ENCODE measurements around the gene MYO7A.

The MYO7A gene

GRCh38 chr11:77147036-77147315 is 18.9 kb downstream of the MYO7A start:
- no peak for DNase-seq (ENCODE audit: low read depth)

DNA sequence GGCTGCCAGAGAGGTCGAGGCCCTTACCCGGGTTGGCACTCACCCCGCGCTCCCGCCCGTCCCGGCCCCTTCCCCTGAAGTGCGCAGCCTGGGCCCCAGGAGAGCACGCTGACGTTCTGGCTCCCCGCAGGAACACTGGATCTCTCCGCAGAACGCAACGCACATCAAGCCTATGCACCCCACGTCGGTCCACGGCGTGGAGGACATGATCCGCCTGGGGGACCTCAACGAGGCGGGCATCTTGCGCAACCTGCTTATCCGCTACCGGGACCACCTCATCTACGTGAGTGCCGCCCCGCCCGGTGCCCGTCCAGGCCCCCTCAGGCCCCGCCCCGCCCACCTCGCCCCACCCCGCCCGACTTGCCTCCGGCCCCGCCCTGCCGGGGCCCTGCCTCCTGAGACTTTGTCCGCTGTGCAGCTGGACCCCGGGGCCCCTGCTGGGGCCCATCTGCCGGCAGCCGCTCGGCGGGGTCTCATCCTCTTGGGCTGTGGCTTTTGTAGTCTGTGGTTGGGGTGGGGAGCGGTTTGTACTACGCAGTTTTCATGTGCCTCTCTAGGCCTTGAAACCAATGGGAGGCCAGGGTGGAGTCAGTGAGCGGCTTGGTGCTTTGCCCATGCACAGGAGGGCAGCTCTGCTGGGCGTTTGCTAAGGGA is 19.7 kb downstream of the MYO7A start:
- DNase-seq (ENCODE audit: low read depth), result no peak

GRCh38 chr11:77148963-77149715 is 21.1 kb downstream of the MYO7A start:
- no peak for DNase-seq (ENCODE audit: low read depth)

- DNase-seq (ENCODE audit: low read depth), result no peak
Observed at GRCh38 chr11:77149716-77150392, 21.8 kb downstream of the MYO7A start.

- DNase-seq (ENCODE audit: low read depth), result no peak
Observed at GRCh38 chr11:77150836-77151235, 22.8 kb downstream of the MYO7A start.

GRCh38 chr11:77151804-77152509 is 23.9 kb downstream of the MYO7A start:
- no peak for DNase-seq (ENCODE audit: low read depth)

DNA sequence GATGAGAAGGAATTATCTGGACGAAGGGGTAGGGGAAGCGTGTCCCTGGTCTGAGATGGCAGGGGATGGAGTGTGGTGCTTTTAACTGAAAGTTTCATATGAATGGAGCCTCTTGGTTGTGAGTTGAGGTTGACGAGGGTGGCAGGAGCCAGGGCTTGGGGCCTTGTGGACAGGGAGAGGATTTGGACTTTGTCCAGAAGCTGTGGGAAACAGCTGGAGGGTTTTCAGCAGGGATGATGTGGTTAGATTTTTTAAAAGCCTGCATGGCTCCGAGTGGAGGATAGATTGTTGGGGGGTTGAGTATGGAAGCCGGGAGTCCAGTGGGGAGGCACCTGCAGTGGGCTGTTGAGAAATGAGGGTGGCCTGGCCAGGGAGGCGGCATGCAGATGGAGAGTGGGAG is 24.8 kb downstream of the MYO7A start:
- DNase-seq (ENCODE audit: low read depth), result peak; percentile 38

DNA sequence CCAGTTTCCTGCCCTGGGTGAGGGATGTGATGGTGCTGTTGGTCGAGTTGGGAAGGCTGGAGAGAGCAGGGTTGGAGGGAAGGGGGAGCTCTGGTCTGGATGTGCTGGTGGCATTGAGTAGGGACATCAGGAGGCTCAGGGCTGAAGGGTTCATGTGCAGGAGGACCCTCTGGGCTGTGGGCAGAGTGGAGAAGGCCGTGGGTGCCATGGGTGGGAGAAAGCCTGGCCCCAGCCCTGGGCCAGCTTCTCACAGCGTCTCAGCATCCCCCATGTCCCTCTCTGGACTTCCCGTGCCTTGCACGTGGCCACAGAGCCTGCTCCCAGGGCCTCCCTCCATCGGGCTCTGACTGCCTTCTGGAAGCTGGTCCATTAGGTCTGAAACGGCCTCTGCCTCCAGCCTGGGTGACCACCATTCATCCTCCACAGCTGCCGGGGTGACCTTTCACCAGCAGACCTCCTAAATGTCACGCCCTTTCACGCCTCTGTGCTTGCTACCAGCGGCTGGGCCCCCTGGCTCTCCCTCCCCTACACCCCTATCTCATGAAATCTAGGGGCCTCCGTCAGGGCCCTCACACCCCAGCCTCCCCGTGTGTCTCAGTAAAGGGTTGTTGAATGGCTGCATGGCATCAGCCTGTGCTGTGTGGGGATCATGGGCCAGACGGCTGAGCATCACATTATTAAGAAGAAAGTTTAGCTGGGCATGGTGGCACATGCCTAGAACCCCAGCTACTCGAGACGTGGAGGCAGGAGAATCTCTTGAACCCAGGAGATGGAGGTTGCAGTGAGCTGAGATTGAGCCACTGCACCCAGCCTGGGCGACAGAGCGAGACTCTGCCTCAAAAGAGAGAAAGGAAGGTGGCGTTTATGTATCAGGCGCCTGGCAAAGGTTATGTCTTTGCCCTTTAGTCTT is 25.5 kb downstream of the MYO7A start:
- DNase-seq (ENCODE audit: low read depth), result no peak

DNA sequence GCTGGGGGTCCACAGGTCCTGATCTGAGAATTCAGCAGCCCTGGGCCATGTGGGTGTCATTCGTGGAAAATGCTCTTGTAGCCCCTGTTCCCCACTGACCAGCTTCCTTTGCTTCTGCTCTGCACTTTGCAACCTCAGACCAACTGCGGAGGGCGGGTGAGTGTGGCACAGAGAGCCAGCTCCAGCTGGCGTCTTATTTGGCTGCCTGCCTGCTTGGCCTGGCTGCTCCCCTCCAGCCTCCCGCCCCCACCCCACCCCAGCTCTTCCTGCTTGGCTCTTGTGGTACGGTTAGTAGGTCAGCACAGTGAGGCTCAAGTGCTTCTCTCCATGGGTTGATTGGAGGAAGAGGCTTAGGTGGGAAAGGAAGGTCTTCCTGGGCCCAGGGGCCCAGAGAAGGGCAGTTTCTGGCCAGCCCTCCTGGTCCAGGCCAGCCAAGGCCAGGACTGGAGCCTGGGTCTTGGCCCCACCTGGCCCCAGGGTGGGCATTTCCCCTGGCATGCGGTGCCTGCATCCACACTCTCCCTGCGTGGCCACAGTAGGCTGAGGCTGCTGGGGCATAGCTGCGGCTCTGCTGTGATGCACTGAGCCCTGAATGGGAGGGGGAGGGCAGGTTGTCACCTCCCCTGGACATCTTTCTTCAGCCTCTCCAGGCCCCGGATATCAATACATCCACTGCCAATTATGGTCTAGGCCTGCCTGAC is 26.5 kb downstream of the MYO7A start:
- no peak for DNase-seq (ENCODE audit: low read depth)

DNA sequence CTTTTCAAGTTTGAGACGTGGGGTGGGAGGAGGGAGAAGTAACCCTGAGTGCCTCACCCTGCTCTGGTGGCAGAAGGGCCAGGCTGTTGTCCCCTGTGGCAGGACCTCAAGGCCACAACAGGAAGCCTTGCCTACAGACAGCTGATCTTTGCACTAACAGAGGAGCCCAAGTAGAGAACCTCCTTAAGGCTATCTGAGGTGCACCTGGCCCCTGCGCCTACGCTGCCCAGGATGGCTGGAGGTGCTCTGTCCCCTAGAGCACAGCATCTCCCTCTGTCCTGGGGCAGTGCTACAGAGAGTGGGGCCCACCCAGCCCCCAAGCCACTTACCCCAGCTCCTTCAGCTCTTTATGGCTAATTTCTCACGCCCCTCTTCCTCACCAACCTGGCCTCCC is 27.0 kb downstream of the MYO7A start:
- no peak for DNase-seq (ENCODE audit: low read depth)

GRCh38 chr11:77155556-77156130 is 27.6 kb downstream of the MYO7A start:
- DNase-seq (ENCODE audit: low read depth), result no peak

GRCh38 chr11:77156396-77157195 is 28.6 kb downstream of the MYO7A start:
- no peak for DNase-seq (ENCODE audit: low read depth)

GRCh38 chr11:77158041-77158695 is 30.1 kb downstream of the MYO7A start:
- DNase-seq (ENCODE audit: low read depth), result no peak

DNA sequence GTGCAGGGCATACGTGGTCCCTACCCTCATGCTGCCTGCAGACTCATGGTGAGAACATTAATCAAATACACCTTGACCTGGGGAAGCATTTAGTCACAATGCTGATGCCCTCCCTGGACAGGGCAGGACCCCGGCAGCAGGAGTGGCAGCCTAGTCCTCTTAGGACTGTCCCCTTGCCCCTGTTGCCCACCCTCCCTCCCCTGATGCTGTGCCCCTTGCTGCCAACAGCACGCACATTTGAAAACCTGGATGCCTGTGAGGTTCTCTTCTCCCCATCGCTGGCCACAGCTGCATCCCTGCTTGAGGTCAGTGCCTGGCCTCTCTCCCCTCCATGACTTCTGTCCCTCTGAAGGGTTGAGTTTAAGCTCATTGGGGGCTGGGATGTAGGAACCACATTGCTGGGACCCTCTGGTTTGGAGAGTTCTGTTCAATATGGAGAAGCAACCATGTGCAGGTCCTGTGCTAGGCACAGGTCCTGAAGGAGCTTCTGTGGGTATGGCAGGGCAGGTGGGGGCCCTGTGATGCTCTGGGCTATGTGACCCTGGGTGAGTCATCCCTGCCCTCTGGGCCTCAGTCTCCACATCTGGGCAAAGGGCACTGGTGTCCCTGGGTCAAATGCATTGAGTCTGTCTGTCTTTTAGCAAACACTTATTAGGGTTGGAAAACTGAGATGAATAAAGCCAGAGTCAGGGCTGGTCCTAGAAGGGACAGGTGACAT is 31.3 kb downstream of the MYO7A start:
- no peak for DNase-seq (ENCODE audit: low read depth)

DNA sequence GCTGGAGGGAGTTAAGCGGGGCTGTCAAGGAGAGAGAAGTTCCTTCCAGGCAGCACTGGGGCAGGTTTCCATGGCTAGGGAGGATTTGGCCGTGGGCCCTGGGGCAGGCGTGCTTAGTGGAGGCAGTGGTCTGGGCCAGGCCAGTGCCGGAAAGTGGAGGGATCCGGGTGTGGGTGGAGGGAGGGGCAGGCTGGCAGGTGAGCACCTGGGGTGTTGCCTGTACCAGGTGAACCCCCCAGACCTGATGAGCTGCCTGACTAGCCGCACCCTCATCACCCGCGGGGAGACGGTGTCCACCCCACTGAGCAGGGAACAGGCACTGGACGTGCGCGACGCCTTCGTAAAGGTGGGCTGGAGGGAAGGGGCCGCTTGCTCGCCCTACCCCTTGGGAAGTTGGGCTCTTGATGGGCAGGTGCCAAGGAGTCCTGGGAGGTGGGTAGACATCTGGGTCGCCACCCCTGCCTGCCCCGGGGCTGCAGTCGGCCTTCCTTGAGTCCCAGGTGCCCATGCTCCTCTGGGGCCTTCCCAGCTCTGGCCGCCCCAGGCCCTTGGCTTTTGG is 32.0 kb downstream of the MYO7A start:
- no peak for DNase-seq (ENCODE audit: low read depth)

GRCh38 chr11:77163271-77163670 is 35.2 kb downstream of the MYO7A start:
- no peak for DNase-seq (ENCODE audit: low read depth)

DNA sequence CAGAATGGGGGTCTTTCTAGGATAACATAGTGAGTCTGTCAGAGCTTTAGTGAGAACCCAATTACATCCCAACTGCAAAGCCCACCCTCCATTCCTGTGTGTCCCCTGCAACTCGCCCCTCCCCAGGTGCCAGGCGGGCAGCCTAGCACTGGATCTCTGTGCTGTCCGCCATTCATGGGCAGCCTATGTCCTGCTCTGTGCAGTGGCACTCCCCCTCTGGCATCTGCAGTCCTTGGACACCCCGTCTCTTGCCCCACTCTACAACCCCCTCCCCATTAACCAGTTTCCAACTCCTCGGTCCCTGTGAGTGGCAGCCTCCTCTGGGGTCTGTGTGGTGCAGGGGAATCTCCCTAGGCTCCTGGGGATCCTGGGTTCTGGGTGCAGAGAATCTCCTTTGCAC is 37.0 kb downstream of the MYO7A start:
- no peak for DNase-seq (ENCODE audit: low read depth)

DNA sequence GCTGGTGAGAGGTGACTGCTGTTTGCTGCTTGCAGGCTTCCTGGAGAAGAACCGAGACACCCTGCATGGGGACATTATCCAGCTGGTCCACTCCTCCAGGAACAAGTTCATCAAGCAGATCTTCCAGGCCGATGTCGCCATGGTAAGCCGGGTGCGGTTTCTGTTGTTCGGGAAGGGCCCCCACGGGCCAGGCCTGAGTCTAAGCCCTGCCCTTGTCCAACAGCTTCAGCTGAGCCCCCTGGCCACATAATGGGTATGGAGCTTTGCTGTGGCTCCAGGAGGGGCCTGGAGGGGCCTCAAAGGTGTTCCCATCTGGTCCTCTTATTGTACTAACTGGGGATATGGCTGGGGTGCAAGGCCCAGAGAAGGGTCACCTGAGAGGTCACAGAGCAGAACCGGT is 38.0 kb downstream of the MYO7A start:
- DNase-seq (ENCODE audit: low read depth), result no peak

Data from EH (cell line).